Natural killer cell (primary cell): ENCODE data around the gene FARSA. TPM values are rescaled to one million over a fixed set of nuclear protein-coding genes. Genes with fewer than 3 reads are reported as not detected.

Experiments
- ATAC-seq, 3 donors: fragments of 150-1000 bp in 2 of 3; fragments of 200-7000 bp in 1 of 3; cut with Tn5 transposase; 1 replicate in 1 of 3; 2 replicates in 2 of 3; pipeline ENCODE4 v1.10.0; 2021; ENCODE audit warnings: mild to moderate bottlenecking in 2 of 3, moderate library complexity in 2 of 3
- DNase-seq, 2 donors: peaks; one replicate each; pipeline versions ENCODE4 v3.0.0 to v3.0.0-alpha.2; 2013 to 2021; ENCODE audit warnings: mixed read lengths in 1 of 2
- H3K27ac ChIP-seq: one replicate; pipeline ENCODE4 v1.5.1; 2013; ENCODE audit warnings: mild to moderate bottlenecking, low read length
- H3K27me3 ChIP-seq: one replicate; pipeline ENCODE4 v1.6.1; 2013; ENCODE audit warnings: low read length; ENCODE audit not compliant: control insufficient read depth, insufficient read depth
- H3K36me3 ChIP-seq: one replicate; pipeline ENCODE4 v1.6.1; 2013; ENCODE audit warnings: low read length; ENCODE audit not compliant: control insufficient read depth, insufficient read depth
- H3K4me1 ChIP-seq: one replicate; pipeline ENCODE4 v1.6.1; 2013; ENCODE audit warnings: low read length; ENCODE audit not compliant: control insufficient read depth, insufficient read depth
- H3K4me3 ChIP-seq: one replicate; pipeline ENCODE4 v1.5.1; 2013; ENCODE audit warnings: low read length
- H3K9me3 ChIP-seq: one replicate; pipeline ENCODE4 v1.6.1; 2013; ENCODE audit warnings: low read length; ENCODE audit not compliant: control insufficient read depth, insufficient read depth
- H3K27ac Mint-ChIP-seq, 2 donors: one replicate each; pipeline ENCODE4 v1.8.0; 2022; ENCODE audit warnings: mild to moderate bottlenecking in 2 of 2, mixed read lengths in 2 of 2, moderate library complexity in 1 of 2
- H3K27me3 Mint-ChIP-seq, 2 donors: one replicate each; pipeline ENCODE4 v1.8.0; 2022; ENCODE audit warnings: low read depth in 2 of 2, mixed read lengths in 2 of 2
- H3K36me3 Mint-ChIP-seq: one replicate; pipeline ENCODE4 v1.8.0; 2022; ENCODE audit warnings: mixed read lengths
- H3K4me1 Mint-ChIP-seq, 2 donors: one replicate each; pipeline ENCODE4 v1.8.0; 2022; ENCODE audit warnings: mixed read lengths in 2 of 2
- H3K4me3 Mint-ChIP-seq: one replicate; pipeline ENCODE4 v1.8.0; 2022; ENCODE audit warnings: mild to moderate bottlenecking, moderate library complexity, mixed read lengths
- H3K9me3 Mint-ChIP-seq, 2 donors: one replicate each; pipeline ENCODE4 v1.8.0; 2022; ENCODE audit warnings: mixed read lengths in 2 of 2
- WGBS: methylation state at CpG from one replicate; pipeline ENCODE4 v1.1.7; 2013; ENCODE audit warnings: missing lambda C conversion rate; ENCODE audit not compliant: insufficient coverage; 5-methylcytosine and 5-hydroxymethylcytosine counted together
- intact Hi-C: fragments of 100-400 bp; cut with micrococcal nuclease; formaldehyde crosslinking; loops from one replicate; pipeline ENCODE4 v1.14.2; 2022
- total RNA-seq, 4 donors: library from RNA; stranded (reverse); fragments of 120-200 nt in 1 of 4; gene quantifications; one replicate each; pipeline versions ENCODE4 v1.2.3 to v1.2.4, GENCODE V29; 2013 to 2022
- TF ChIP-seq, protein P1 (sequence below): fragments of 200-600 bp; IDR thresholded peaks from one replicate; pipeline ENCODE4 v1.8.0; 2022; ENCODE audit warnings: antibody characterized with exemption

The FARSA gene
- total RNA-seq, 3 donors from 2014 or later (not counting 1 experiment from before 2014, with no cell fraction given), result 29.3 to 34.5 (median 32.0) TPM

DNA sequence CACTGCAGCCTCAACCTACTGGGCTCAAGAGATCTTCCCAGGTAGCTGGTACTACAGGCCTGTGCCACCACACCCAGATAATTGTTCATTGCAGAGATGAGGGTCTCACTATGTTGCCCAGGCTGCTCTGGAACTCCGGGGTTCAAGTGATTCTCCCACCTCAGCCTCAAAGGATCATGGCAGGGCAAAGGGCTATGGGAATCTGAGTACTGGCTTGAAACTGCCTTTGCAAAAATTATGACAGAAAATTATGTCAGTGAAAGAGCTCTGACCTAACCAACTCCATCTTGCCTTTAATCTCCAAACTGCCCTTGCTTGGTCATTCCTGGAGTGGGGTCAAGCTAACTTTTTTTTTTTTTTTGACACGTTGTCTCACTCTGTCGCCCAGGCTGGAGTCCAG lies 50.9 kb downstream of the FARSA start:
- DNase-seq (no peak), ATAC-seq (no peak)
- intact Hi-C loops, result no loop called here
- H3K27ac Mint-ChIP-seq, result peak overlapping the region; percentile 11 to 52
- peak overlapping the region; percentile 89 for H3K4me3 Mint-ChIP-seq
- H3K27me3 ChIP-seq, result no peaks in the 10 kb centered on the region
- no peaks in the 10 kb centered on the region for H3K9me3 Mint-ChIP-seq
- H3K4me1 Mint-ChIP-seq, result peaks cover 23 to 39% of the 10 kb centered on the region in 2 donors
- H3K4me1 ChIP-seq, result peaks cover 49% of the 10 kb centered on the region
- H3K4me3 ChIP-seq, result no peak overlapping the region
- H3K27me3 Mint-ChIP-seq, result no peaks in the 10 kb centered on the region
- H3K36me3 ChIP-seq, result peaks cover 10% of the 10 kb centered on the region
- H3K36me3 Mint-ChIP-seq, result no peaks in the 10 kb centered on the region
- TF ChIP-seq, protein P1, sequence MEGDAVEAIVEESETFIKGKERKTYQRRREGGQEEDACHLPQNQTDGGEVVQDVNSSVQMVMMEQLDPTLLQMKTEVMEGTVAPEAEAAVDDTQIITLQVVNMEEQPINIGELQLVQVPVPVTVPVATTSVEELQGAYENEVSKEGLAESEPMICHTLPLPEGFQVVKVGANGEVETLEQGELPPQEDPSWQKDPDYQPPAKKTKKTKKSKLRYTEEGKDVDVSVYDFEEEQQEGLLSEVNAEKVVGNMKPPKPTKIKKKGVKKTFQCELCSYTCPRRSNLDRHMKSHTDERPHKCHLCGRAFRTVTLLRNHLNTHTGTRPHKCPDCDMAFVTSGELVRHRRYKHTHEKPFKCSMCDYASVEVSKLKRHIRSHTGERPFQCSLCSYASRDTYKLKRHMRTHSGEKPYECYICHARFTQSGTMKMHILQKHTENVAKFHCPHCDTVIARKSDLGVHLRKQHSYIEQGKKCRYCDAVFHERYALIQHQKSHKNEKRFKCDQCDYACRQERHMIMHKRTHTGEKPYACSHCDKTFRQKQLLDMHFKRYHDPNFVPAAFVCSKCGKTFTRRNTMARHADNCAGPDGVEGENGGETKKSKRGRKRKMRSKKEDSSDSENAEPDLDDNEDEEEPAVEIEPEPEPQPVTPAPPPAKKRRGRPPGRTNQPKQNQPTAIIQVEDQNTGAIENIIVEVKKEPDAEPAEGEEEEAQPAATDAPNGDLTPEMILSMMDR, result no peak
- WGBS, result 85% methylated on average over 3 of the region's 3 CpGs
- peaks cover 11% of the 10 kb centered on the region for H3K9me3 ChIP-seq
- no peak overlapping the region for H3K27ac ChIP-seq

DNA sequence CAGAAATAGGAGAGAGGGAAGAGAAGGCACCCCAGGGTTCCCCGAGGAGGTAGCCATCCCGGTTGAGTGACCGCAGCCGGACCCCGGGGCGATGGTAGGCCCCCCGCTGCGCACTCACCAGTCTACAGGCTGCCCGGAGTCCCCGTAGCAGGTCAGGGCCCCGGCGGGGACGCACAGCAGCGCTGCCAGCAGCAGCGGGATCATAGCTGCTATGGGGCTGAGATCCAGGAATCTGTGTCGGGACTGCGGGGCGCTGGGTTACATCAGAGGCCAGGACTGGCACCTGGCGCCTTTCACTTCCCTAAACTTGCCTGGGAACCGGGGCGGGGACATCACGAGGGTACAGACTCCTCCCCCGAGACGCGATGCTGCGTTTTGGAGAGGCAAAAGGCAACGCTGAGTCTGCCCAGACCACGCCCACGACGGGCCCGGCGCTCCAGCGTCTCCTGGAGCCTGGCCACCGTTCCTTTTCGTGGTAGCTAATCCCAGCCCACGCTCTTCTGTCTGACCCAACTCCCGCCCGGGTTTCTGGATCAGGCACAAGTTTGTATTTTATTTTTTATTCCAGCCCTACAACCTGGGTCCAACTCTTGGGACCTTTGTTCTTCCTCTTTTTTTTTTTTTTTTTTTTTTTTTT lies 52.2 kb downstream of the FARSA start, which contains the start of gene DNASE2:
Gene DNASE2 (minus strand): TSS at position 278 of the 637 bp plus-strand sequence. CDS start 74 bp downstream, at position 204.
- H3K27ac ChIP-seq, result peak within 1 kb of the TSS; percentile 79
- under 1% methylated on average over 38 of the region's 38 CpGs for WGBS
- no peaks in the 10 kb centered on the region for H3K9me3 Mint-ChIP-seq
- peak; percentile 77 to 80 (median 80) for ATAC-seq
- peak; percentile 69 to 93 for DNase-seq
- TF ChIP-seq, protein P1, result no peak
- intact Hi-C loops, result no loop called here
- no peaks in the 10 kb centered on the region for H3K27me3 Mint-ChIP-seq
- peaks cover 11% of the 10 kb centered on the region for H3K9me3 ChIP-seq
- H3K4me1 ChIP-seq, result peaks cover 49% of the 10 kb centered on the region
- H3K4me3 ChIP-seq, result peak within 1 kb of the TSS; percentile 84
- peak within 1 kb of the TSS; percentile 65 to 81 for H3K27ac Mint-ChIP-seq
- H3K4me3 Mint-ChIP-seq, result peak within 1 kb of the TSS; percentile 89
- H3K36me3 Mint-ChIP-seq, result no peaks in the 10 kb centered on the region
- no peaks in the 10 kb centered on the region for H3K27me3 ChIP-seq
- H3K36me3 ChIP-seq, result peaks cover 13% of the 10 kb centered on the region
- H3K4me1 Mint-ChIP-seq, result peaks cover 23 to 35% of the 10 kb centered on the region in 2 donors

DNA sequence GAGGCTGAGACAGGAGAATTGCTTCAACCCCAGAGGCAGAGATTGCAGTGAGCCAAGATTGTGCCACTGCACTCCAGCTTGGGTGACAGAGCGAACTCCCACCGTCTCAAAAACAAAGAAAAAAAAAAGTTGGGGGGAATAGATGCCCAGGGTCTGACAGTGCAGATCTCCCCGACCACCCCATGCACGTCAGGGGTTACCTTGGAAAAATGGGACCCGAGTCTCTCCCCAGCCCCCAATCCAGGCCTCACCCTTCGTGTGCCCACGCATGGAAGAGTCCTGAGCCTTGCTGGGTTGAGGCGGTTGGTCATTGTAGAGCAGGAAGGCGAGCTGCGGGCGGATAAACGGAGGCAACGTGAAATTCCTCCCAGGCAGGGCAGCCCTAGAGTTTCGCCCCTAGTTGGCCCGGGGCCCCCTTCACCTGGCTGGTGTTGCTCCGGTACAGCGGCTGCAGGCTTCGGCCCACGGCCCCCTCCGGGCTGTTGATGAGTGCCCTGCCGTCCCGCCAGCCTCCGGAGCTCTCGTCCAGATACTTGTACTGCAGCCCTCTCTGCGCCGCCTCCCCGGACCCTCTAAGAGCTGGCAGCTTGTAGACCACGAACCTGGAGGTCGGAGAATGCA lies 52.9 kb downstream of the FARSA start:
- Mint-ChIP-seq H3K4me1 (peaks cover 23 to 34% of the 10 kb centered on the region in 2 donors), H3K4me3 (peak overlapping the region; percentile 89), H3K27me3 (no peaks in the 10 kb centered on the region), H3K9me3 (no peaks in the 10 kb centered on the region), H3K36me3 (no peaks in the 10 kb centered on the region), H3K27ac (peak overlapping the region; percentile 65 to 81)
- Histone ChIP-seq H3K27ac (peak overlapping the region; percentile 79), H3K27me3 (no peaks in the 10 kb centered on the region), H3K9me3 (peaks cover 11% of the 10 kb centered on the region), H3K36me3 (peaks cover 19% of the 10 kb centered on the region), H3K4me1 (peaks cover 43% of the 10 kb centered on the region), H3K4me3 (peak overlapping the region; percentile 84)
- 22% methylated on average over 29 of the region's 29 CpGs for WGBS
- intact Hi-C loops, result no loop called here
- TF ChIP-seq, protein P1, result no peak
- no peak for DNase-seq
- ATAC-seq, result peak in 2 of 3 donors; percentile 3 to 11
